Measurements from ENCODE around the gene MALT1.

DNA sequence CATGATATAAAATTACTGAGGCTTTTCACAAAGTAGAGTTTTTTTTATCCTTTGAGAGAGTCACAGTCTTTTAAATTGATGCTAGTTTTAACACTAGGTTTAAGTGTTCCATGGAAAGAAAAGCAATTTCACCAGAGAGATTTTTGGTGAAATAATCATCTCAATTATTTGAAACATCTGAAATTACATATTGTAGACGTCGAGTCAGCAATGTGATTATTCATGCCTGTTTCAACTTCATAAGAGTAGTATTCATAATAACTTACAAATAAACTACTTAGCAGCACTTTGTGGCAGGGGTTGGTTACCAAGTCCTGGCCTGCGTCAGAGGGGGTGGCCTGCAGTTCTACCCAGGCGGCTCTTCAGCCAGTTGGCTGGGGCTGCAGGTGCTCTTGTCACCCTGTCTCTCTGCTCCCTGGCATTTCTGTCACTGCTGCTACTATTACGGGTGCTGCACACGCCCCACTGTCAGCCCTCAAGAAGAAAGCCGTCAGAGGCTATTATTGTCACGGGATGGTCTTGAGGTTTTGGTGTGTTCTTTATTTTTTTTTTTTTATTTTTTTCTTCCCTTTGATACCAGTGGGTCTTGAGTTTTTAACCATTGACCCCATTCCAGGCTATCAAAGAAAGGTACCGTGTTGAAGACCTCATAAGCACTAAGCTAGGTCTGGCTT is 50.4 kb downstream of the MALT1 start:
- no peak for TF ChIP-seq EZH2 (IDR thresholded peaks at IDR 0.05)
- TF ChIP-seq POLR2AphosphoS5 (IDR thresholded peaks at IDR 0.05; ENCODE audit: borderline replicate concordance, low read depth, low read length) = no peak
